ENCODE measurements around the gene UCK2.
A peak's percentile ranks its signal among the peaks of the same experiment; 100 is the strongest.

UCK2 gene

DNA sequence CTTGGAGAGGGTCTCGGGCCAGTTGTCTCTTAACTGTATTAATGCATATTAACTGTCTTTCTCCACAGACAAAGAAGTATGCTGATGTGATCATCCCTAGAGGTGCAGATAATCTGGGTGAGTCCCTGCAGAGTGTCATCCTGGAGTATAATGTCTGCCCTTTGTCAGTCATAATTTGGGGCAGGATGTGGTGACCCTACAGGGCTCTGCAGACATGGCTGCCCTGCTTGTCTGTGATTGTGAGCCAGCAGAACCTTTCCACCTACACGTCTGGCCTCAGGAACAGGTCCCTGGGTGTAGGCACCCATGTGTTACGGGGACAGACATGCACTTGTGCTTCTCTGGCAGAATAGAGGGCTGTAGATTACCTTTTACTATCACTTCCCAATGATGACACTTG is 78.4 kb downstream of the UCK2 start:
- no peak for DNase-seq

DNA sequence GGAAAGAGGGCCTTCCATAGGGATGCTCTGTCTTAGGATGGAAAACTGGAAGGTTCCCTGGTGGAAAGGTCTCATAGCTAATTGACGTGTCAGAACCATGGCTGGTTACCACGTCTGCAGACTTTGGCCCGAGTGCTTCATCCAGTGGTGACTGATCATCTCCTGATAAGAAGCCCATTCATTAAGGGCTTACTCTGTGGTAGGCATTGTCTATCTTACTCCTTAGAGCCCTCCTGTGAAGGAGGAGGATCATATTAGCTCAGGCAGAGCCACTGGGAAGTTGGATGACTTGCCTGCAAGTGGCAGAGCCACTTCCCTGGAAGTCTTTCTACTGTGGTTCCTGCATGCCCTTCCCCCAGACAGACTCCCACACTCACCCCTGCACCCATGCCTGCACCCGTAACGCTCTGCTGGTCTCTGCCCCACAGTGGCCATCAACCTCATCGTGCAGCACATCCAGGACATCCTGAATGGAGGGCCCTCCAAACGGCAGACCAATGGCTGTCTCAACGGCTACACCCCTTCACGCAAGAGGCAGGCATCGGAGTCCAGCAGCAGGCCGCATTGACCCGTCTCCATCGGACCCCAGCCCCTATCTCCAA is 79.9 kb downstream of the UCK2 start:
- DNase-seq, result no peak

DNA sequence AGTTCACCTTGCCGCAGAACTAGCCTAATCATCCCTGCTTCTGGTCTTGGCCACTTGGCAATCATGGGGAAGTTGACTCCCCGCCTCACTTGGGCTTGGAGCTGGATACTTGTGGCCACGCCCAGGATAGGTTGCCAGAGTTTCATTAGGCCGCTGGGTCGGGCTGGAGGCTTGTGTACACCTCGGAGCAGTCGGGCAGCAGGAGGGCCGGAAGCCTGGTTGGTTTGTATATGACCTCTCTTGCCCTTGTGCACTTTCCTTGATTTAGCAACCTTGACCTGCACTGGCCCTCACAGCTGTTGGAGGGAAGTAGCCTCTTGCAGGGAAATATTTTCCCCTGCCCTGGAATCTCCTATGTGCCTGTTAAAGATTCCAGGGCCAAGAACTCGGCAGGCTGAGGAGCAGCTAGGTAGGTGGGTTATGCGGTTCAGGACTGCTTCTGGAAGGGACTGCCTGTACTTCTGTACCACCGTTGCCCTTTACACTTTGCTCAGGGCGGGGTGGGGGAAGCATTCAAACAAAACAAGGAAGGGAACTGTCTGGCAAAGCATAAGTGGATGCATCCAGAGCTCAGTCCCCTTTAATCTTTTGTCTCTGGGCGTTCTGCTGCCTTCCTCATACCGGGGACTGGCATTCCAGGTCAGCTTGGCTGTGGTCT is 83.5 kb downstream of the UCK2 start:
- no peak for DNase-seq

DNA sequence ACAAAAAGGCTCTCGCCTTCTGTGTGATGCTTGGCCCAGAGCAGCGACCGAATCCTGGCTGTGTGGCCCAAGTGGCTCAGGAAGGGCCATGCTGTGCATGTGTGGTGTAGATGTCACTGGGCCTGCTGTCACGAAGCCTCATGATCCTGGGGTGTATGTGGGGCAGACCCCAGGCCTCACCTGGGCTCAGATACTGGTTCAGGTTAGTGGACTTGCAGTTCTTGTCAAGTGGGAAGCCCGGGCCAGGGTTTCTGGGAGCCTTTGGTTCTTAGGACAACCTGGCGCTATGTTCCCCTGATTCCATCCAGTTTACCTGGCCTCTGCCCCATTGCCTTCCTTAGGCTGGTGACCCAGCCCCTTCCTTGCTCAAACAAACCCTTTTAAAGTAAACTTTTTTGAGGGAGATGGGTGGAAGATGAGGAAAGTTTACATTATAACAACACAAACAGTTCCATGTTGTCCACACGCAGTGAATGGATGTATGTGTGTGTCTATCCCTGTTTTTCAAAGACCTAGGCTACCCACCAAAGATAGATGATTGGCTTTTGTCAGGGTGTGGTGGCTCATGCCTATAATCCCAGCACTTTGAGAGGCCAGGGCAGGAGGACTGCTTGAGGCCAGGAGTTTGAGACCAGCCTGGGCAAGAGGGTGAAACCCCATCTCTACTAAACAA is 84.3 kb downstream of the UCK2 start:
- no peak for DNase-seq

DNA sequence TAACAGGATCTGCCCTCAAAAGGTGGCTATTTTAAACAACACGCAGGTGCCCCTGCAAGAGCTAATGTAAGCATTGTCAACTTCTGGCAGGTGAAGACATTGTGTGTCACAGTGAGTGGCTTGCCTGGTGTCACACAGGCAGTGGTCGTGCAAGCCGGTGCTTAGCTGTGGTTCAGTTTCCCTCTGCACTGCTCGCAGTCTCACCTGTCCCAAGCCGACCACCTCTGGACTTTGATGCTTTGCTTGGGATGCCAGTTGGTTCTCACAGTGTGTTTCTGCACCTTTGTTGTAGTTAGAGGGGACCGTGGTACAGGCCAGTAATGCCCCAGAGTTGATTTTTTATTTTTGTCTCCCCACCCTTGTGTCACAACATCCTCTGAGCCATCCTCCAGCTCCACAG is 85.2 kb downstream of the UCK2 start:
- no peak for DNase-seq

DNA sequence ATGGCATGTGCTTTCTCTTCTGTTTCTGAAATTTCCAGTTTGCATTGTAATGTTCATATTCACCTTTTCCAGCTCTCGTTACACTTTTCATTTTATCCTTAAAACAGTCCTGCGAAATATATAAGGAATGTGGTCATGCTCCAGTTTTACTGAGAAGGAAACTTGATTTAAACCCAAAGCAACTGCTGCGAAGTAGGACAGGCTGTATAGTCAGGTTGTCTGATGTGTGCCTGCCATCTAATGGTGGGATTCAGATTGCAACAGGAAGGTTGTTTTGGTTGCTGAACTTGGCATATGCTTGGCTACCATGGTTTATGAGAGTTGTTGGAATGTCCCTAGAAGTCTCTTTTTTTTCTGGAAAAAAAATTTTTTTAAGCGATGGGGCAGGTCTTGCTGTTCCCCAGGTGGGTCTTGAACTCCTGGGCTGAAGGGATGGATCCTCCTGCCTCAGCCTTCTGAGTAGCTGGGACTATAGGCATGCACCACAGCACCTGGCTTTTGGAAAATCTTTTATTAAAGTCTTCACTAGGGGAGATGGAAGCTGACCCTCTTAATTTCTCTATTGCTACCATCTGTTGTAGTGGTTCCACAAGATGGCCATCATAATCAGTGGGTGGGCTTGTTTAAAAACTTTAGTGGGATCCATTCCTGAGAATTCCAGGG is 86.9 kb downstream of the UCK2 start:
- DNase-seq, result peak; percentile 71

DNA sequence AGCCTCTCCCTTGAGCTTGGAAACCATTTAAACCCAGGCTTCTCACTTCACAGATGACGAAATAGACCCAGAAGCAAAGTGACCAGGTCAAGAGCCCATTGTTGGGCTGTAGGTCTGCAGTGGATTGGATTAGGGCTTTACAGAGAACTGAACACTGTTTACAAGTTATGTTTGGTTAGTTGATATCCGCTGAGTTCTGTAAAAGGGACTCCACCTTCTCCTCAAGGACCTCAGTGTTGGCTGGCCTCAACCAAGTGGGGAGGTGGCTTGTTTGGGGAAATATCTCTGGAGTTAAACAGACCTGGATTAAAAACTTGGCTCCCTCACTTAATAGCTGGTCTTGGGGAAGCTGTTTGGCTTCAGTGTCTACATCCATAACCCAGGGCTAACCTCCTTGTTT is 88.1 kb downstream of the UCK2 start:
- no peak for DNase-seq

DNA sequence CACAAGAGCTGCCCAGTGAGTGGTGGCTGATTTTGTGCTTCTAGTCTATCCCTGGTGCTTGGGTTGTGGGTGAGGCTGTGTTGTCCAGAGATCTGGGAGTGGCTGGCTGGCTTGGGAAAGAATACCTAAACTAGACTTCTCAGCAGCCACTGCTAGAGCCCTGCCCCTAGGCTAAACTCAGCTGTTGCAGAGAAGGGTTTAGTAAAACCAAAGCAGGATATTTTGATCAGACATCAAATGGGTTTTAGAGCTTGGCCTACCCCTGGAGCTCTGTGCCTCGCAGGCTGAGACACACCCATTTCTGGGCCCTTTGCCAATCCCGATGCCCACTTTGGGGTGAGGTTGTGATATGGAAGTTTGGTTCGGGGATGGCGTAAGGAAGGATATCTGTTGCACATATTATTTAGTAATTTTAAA is 88.5 kb downstream of the UCK2 start:
- no peak for DNase-seq

DNA sequence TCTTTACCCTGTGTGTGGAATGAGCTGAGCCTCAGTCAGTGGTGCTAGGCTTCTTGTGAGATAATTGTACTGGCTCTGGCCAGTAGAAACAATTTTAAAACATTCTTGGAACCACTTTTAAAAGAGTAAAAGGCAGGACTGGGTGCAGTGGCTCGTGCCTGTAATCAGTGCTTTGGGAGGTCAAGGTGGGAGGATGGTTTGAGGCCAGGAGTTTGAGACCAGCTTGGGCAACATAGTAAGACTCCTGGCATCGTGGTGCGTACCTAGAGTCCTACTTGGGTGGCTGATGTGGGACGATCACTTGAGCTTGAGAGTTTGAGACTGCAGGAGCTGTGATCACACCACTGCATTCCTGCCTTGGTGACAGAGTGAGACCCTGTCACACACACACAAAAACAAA is 89.8 kb downstream of the UCK2 start:
- DNase-seq, result no peak

DNA sequence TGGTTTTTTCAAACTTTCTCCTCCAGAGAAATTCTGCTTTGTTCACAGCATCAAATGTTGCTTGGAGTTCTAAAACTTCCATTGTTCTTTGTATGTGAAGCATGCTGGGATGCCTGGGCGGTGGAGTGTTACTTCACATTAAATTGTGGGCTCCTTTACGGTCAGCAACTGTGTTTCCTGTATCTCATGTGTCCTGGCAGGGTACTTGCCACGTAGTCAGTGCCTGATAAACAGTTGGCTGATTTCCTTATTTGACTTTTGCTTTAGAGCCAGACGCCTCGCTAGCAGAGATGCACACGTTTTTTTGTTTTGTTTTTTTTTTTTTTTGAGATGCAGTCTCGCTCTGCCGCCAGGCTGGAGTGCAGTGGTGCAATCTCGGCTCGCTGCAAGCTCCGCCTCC is 96.7 kb downstream of the UCK2 start:
- no peak for DNase-seq

DNA sequence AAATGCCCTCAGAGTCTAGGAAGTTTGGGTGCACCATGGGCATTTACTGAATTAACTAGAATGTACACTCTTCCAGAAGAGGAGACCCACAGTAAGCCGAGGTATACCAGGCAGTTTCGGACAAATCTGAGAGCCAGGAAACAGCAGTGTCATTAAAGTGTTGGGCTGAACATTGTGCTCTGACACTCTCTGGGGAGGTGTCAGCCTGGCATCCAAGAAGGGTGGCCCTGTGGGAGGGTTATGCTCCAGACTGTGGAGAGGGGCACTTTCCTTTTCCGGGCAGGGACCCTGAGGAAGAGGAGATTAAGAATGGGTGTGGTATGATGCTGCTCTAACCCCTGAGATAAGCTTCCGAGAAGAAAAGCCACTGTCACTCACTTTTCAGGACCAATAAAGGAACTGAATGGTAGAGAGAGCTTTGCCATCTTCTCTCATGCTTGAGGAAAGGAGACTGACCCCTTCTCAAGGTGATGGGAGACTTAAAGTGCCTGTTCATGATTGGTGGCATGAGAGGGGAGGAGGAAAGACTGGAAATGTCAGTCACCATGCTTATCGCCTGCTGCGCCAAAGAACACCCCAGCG is 98.2 kb downstream of the UCK2 start:
- no peak for DNase-seq

DNA sequence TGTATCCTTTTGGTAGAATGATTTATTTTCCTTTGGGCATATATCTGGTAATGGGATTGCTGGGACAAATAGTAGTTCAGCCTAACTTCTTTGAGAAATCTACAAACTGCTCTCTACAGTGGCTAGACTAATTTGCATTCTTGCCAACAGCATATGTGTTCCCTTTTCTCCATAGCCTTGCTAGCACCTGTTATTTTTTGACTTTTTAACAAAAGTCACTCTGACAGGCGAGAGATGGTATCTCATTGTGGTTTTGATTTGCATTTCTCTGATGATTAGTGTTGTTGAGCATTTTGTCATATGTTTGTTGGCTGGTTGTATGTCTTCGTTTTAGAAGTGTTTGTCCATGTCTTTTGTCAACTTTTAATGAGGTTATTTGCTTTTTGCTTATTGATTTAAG is 99.8 kb downstream of the UCK2 start:
- DNase-seq, result peak; percentile 97

DNA sequence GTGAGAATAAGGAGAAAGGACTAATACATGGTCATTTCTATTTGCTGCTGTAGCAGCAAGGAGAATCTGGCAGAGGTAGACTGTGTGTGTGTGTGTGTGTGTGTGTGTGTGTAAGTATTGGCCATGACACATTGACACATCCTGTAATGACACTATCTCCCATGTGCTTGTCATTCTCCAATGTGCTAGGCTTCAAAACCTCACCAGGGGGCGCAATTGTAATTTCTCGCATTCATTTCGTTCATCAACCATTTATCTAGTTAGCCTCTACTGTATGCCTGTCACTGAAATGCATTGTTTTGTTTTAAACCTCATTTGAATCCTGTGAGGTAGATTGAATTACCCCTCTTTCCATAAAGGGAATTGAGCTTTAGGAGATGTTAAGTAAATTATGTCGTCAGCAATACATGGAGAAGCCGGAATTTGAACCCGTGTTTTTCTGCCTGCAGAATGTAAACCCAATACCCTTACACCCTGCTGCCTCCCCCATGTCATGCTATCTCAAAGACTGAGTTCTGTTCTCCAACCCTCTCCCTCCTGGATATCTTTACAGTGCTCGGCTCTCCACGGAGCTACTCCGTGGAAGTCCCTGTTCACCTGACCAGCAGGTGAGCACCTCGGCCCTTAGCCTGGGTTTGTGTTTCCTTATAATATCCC is 100.8 kb downstream of the UCK2 start:
- peak; percentile 98 for DNase-seq

DNA sequence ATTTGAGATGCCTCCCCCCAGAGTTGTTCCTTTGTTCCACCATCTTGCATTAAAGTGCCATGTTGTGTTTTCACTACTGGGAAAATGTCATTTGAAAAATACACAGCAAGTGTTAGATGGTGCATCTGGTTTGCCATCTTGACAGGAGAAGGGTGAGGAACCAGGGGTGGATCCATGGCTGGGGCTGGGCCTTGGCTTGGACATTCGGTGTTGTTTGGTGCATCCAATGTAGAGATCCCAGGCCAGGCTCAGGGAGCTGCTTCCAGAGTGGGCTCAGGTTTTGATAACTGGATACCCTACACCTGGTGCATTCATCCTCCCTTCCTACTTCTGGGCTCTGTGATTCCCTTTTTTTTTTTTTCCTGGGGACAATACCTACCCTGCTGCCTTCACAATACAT is 103.5 kb downstream of the UCK2 start:
- DNase-seq, result no peak

DNA sequence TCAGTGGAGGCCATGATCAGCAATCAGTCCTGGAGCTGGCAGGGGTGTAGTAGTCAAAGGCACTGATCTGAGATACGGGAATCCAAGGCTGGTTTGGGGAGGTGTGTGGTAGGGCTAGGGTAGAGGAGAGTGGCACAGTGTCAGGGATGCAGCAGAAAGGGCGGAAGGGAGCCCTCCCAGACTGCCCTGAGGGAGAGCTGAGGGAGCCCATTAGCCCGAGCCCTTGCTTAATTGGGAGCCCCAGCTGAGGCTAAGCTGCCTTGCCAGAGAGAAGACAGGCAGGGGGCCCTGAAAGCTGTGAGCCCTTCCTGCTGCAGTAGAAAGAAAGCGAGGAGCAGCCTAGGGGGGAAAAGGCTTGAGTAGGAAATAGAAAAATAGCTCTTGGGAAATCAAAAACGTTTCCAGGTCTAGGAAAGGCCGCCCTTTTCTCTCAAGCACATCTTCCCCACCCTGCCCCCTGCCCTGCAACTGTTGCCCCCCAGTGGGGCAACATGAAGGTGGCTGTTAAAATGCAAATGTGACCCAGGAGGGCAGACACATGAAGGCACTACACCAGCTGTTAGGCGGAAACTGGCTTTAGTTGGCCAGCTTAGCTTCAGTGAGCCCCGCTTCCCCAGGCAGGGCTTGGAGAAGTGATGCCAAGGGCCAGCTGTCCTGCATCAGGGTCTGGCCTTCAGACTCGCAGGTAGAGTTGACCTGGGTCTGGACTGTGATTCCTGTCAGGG is 106.2 kb downstream of the UCK2 start:
- no peak for DNase-seq

DNA sequence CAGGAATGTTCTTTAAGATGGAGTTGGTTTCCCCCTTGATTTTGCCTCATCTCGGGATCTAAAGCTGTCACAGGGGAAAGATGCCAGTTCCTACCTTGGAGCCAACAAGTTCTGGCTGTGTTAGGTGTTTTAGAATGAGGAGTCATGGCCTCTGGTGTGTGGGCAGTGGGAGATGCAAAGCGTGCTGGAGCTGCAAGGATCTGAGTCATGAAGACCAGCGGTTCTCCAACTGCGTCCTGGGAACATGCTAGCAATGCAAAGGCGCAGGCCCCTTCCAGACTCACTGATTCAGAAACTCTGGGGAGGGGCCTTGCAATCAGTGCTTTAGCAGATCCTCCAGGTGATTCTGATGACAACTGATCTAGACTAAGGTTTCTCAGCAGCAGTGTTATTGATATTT is 109.1 kb downstream of the UCK2 start:
- no peak for DNase-seq

DNA sequence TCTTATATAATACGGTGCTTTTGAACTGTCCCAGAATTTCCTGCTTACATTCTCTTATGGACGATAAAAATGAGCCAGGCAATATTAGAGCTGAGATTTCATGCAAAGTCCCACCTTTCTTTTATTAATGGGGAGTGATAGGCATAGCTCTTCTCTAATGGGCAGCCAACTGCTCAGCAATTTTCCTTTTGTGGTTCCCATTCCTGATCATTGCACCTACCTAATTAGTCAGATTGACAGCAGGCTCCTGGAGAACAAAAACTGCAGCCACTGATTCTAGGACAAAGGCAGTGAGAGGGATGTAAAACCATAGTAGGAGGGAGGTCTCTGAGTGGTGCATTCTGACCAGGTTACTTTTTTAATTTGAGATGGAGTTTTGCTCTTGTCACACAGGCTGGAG is 110.4 kb downstream of the UCK2 start:
- DNase-seq, result no peak

DNA sequence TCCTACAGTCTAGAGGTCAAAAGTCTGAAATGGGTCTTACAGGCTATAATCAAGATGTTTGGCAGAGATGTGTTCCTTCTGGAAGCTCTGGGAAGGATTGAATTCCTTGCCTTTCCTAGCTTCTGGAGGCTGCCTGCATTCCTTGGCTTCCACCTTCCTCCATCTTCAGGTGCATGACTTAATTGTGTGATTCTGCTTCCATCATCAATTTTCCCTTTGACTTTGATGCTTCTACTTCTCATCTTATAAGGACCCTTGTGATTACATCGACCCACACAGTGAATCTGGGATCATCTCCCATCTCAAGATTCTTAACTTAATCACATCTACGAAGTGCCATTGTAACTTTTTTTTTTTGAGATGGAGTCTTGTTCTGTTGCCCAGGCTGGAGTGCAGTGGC is 111.4 kb downstream of the UCK2 start:
- no peak for DNase-seq

DNA sequence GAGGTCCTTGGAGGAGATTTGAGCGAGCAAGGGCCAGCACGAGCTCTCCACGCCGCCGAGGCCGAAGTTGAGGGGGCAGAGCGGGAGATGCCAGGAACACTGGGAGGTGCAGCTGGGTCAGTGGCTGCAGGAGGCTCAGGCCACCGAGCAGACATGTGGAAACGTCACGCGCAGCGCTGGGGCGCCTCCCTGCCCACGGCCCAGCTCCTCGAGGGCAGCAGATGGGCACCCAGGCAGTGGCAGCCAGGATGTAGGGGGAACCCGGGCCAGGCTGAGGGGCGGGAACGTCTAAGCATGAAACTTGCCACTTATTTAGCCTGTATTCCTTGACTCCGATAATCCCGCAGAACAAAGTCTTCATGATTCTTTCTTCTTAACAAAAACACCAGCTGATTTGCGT is 114.1 kb downstream of the UCK2 start:
- no peak for DNase-seq

DNA sequence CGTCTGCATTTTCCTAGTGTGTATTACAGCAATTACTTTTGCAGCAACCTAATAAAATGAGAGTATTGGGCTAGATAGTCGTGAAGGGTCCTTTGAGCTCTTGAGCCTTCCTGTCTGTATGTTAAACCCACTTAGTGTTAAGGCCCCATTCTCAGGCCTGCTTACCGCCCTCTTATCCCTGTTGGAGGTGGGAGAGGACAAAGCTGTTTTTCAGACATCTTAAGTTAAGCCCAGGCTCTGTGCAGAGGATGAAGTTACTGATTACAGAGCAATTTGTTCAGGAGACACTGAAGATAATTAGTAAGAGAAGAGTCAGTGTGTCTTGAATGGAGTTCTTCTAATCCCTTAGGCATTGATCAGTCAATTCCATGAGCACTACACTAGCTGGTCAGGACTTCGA is 114.6 kb downstream of the UCK2 start:
- DNase-seq, result no peak

DNA sequence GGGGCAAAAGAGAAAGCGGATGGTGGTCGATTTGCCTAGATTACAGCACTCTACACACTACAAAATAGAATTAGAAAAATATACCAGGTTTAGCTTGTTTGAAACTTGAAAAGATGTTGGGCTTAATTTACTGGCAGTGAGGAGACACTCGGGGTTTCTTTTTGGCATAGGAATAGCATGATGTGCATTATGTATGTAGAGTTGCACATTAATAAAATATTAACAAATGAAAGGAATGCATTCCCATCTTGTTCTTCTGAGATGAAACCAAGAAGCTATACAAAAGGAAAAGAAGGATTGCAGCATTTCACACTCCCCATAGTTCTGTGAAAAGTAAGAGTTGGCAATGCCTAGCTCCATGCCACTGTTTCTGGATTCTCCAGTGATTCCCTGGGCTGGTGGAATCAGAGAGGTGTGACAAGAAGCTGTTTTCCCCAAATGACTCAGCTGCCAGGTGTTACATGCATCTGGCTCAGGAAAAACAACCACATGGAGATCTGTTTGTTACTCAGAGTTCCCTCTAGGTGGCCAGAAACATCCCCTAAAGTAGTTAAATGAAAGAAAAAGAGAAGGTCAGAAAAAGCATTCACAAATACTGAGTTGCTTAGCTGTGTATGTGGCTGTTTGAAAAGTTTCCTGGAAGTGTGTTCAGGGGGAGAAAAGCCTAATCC is 115.6 kb downstream of the UCK2 start:
- DNase-seq, result no peak

DNA sequence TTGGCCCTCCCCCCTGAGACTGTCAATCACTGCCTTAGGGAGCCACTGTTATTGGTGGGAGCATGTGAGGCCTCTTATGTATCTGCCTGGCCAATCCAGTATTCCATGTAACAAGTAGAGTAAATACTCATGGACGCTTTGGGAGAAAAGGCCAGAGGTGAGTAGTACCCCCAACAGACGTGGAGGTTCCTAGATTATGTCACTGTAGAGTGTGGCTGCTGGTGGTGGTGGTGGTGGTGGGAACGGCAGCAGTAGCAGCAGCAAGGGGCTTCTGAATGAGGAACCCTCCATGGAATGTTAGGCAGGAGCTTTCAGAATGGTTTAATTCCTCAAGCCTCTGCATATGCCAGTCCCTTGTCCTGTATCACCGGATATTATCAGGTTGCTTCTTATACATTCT is 118.5 kb downstream of the UCK2 start:
- no peak for DNase-seq

Measured in NCI-H526 treated with DMSO at 0.1 percent for 48 hours (cell line).